PC-3 (cell line): ENCODE measurements around the gene CORO1C. TPM values are rescaled to one million over a fixed set of nuclear protein-coding genes. Genes with fewer than 3 reads are reported as not detected.

Experiments
- ATAC-seq: fragments of 200-7000 bp; cut with Tn5 transposase; 2 replicates; pipeline ENCODE4 v1.9.1; 2020; ENCODE audit warnings: mild to moderate bottlenecking, moderate library complexity
- BruUV-seq: library from RNA; stranded (reverse); fragments of 400-500 nt; replicated peaks from 2 replicates; lab custom pipeline; 2021; lab: Mats Ljungman, UMichigan
- CTCF ChIA-PET: fragments of 300-600 bp; sonication (Branson Sonifier 250); formaldehyde crosslinking; loops from one replicate; lab custom pipeline; 2022; ENCODE audit warnings: antibody characterized with exemption; lab: Charles Lee
- POLR2A ChIA-PET: fragments of 300-600 bp; sonication (Branson Sonifier 250); formaldehyde crosslinking; loops from one replicate; lab custom pipeline; 2022; ENCODE audit warnings: antibody characterized with exemption; ENCODE audit not compliant: unreplicated experiment; lab: Charles Lee
- DNase-seq: peaks from one replicate; pipeline ENCODE4 v3.0.0-alpha.2; 2015
- H2AFZ ChIP-seq: fragments of 300-600 bp; sonication (generic); 2 replicates; pipeline ENCODE4 v1.6.0; 2016; ENCODE audit warnings: antibody characterized with exemption, low read length
- H3F3A ChIP-seq: fragments of 300-600 bp; sonication (generic); one replicate; pipeline ENCODE4 v1.6.0; 2017; ENCODE audit warnings: antibody characterized with exemption, low read length, control low read depth, mild to moderate bottlenecking; ENCODE audit not compliant: unreplicated experiment
- H3K27ac ChIP-seq: fragments of 300-600 bp; sonication (generic); 2 replicates; pipeline ENCODE4 v1.5.1; 2016; ENCODE audit warnings: mild to moderate bottlenecking, low read length
- H3K27me3 ChIP-seq: fragments of 300-600 bp; sonication (generic); 2 replicates; pipeline ENCODE4 v1.6.1; 2016; ENCODE audit warnings: low read length, mixed read lengths
- H3K36me3 ChIP-seq: fragments of 300-600 bp; sonication (generic); 2 replicates; pipeline ENCODE4 v1.6.1; 2016; ENCODE audit warnings: low read depth, mixed run types, low read length, mixed read lengths
- H3K4me1 ChIP-seq: fragments of 300-600 bp; sonication (generic); 2 replicates; pipeline ENCODE4 v1.5.1; 2016; ENCODE audit warnings: low read length; ENCODE audit not compliant: insufficient read depth
- H3K4me2 ChIP-seq: fragments of 300-600 bp; sonication (generic); 2 replicates; pipeline ENCODE4 v1.6.0; 2016; ENCODE audit warnings: low read length
- H3K4me3 ChIP-seq: fragments of 300-600 bp; sonication (generic); 2 replicates; pipeline ENCODE4 v1.5.1; 2016; ENCODE audit warnings: mild to moderate bottlenecking, low read length, mixed read lengths
- H3K79me2 ChIP-seq: fragments of 300-600 bp; sonication (generic); 2 replicates; pipeline ENCODE4 v1.6.1; 2017; ENCODE audit warnings: low read length, mixed read lengths
- H3K9ac ChIP-seq: fragments of 300-600 bp; sonication (generic); 2 replicates; pipeline ENCODE4 v1.6.0; 2016; ENCODE audit warnings: mild to moderate bottlenecking, low read length
- H3K9me2 ChIP-seq: fragments of 300-600 bp; sonication (generic); replicated peaks from 2 replicates; pipeline ENCODE4 v1.6.1; 2016; ENCODE audit warnings: mixed run types, low read length, mixed read lengths
- H3K9me3 ChIP-seq: fragments of 300-600 bp; sonication (generic); 2 replicates; pipeline ENCODE4 v1.6.1; 2016; ENCODE audit warnings: low read length, mixed read lengths
- H4K20me1 ChIP-seq: fragments of 300-600 bp; sonication (generic); 2 replicates; pipeline ENCODE4 v1.6.1; 2016; ENCODE audit warnings: low read length, mixed read lengths
- EZH2 ChIP-seq: fragments of 300-600 bp; sonication (generic); IDR thresholded peaks from one replicate; pipeline ENCODE4 v1.6.1; 2017; ENCODE audit warnings: antibody characterized with exemption, mild to moderate bottlenecking, low read length; ENCODE audit not compliant: unreplicated experiment
- EZH2phosphoT487 ChIP-seq: fragments of 300-600 bp; sonication (generic); IDR thresholded peaks from 2 replicates; pipeline ENCODE4 v1.6.1; 2018; ENCODE audit warnings: mild to moderate bottlenecking, antibody characterized with exemption, low read length, borderline replicate concordance
- intact Hi-C: fragments of 100-400 bp; cut with micrococcal nuclease; formaldehyde crosslinking; loops from 2 replicates; pipeline ENCODE4 v1.9.0; 2023
- total RNA-seq: library from RNA; depleted of rRNA; stranded (reverse); fragments of >200 nt; gene quantifications from 2 replicates; pipeline ENCODE4 v1.2.3, GENCODE V29; 2014
- TF ChIP-seq, protein P1 (sequence below): fragments of 300-600 bp; sonication (generic); conservative IDR thresholded peaks from 2 replicates; pipeline ENCODE4 v1.5.1; 2017; ENCODE audit warnings: antibody characterized with exemption, low read depth, mild to moderate bottlenecking, low read length

The CORO1C gene
- total RNA-seq, 1 experiment from 2014 or later = 179 TPM

DNA sequence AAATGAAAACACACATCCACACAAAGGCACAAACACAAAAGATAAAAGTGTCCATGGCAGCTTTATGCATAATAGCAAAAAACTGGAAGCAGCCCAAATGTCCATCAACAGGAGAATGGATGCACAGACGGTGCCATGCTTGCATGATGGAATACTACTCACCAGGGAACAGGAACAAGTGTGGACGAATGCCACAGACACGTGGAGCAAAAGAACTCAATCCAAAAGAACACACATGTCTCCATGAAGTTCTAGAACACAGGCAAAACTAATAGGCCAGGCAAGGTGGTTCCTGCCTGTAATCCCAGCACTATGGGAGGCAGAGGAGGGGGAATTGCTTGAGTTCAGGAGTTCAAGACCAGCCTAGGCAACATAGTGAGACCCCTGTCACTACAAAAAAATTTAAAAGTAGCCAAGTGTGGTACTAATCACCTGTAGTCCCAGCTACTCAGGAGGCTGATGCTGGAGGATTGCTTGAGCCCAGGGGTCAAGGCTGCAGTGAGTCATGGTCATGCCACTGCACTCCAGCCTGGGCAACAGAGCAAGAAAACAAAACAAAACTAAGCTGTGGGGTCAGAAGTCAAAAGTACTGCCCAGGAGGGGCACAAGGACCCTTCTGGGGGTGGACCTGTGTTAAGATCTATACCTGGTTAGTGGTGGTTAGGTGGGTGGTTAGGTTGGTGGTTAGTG lies 126.2 kb downstream of the CORO1C start:
- H3K79me2 ChIP-seq = no peaks in the 10 kb centered on the region
- no peak overlapping the region for H3K9ac ChIP-seq
- no peaks in the 10 kb centered on the region for H3K9me3 ChIP-seq
- ATAC-seq (no peak), DNase-seq (no peak)
- no peak overlapping the region for H3K4me3 ChIP-seq
- no peak overlapping the region for H2AFZ ChIP-seq
- H3K27me3 ChIP-seq = no peaks in the 10 kb centered on the region
- H3F3A ChIP-seq = no peaks in the 10 kb centered on the region
- POLR2A ChIA-PET = no interaction called here
- no peak overlapping the region for H3K4me2 ChIP-seq
- CTCF ChIA-PET = no interaction called here
- intact Hi-C loops = no loop called here
- no peaks in the 10 kb centered on the region for H3K9me2 ChIP-seq
- H4K20me1 ChIP-seq = no peaks in the 10 kb centered on the region
- no peak overlapping the region for H3K27ac ChIP-seq
- BruUV-seq = no TSS peak
- H3K36me3 ChIP-seq = no peaks in the 10 kb centered on the region
- TF ChIP-seq EZH2 = no peak
- TF ChIP-seq, protein P1, sequence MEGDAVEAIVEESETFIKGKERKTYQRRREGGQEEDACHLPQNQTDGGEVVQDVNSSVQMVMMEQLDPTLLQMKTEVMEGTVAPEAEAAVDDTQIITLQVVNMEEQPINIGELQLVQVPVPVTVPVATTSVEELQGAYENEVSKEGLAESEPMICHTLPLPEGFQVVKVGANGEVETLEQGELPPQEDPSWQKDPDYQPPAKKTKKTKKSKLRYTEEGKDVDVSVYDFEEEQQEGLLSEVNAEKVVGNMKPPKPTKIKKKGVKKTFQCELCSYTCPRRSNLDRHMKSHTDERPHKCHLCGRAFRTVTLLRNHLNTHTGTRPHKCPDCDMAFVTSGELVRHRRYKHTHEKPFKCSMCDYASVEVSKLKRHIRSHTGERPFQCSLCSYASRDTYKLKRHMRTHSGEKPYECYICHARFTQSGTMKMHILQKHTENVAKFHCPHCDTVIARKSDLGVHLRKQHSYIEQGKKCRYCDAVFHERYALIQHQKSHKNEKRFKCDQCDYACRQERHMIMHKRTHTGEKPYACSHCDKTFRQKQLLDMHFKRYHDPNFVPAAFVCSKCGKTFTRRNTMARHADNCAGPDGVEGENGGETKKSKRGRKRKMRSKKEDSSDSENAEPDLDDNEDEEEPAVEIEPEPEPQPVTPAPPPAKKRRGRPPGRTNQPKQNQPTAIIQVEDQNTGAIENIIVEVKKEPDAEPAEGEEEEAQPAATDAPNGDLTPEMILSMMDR = no peak
- H3K4me1 ChIP-seq = no peaks in the 10 kb centered on the region

DNA sequence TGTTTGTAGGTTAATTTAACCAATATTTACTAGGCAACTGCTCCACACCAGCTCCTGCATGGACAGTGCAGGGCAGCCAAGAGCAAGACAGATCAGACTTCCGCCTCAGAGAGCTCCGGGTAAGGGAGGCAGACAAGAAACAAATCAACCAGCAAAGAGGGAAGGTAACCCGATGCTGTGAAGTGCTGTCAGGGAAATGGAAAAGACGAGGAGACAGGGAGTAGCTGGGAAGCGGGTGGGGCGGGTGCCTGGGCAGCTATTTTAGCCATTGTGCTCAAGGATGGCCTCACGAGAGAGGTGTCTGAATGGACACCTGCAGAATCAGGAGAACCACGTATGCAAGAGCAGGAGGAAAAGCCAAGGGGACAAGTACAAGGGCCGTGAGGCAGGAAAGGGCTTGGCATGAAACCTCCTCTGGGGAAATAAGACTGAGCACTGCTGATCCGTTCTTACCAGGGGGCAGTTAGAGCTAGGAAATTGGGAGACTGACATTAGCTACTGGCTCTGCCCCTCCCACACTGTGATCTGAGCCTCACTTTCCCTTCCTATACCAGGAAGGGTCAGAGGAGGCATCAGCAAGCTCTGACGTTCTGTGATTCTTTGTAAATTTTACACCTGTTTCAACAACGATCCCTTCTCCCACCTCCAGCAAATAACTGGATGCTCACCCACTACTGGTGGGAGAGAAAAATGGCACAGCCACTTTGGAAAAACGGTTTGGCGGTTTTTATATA lies 126.9 kb downstream of the CORO1C start:
- TF ChIP-seq, protein P1 = no peak
- TF ChIP-seq EZH2phosphoT487 (no peak), EZH2 (no peak)
- no peak overlapping the region for H3K27ac ChIP-seq
- DNase-seq (no peak), ATAC-seq (peak; percentile 44)
- H4K20me1 ChIP-seq = no peaks in the 10 kb centered on the region
- H2AFZ ChIP-seq = no peak overlapping the region; the same call in 1 of the 2 replicates
- no peaks in the 10 kb centered on the region for H3K4me1 ChIP-seq
- H3F3A ChIP-seq = no peaks in the 10 kb centered on the region
- BruUV-seq = no TSS peak
- ChIA-PET CTCF (interaction anchor here (0.7 kb wide), 1 partner anchor 13 kb away, joined by 5 read pairs; no protein-coding TSS in a partner anchor), POLR2A (no interaction called here)
- no peaks in the 10 kb centered on the region for H3K9me2 ChIP-seq
- no peaks in the 10 kb centered on the region for H3K9me3 ChIP-seq
- no peak overlapping the region for H3K4me2 ChIP-seq
- H3K9ac ChIP-seq = no peak overlapping the region
- no peaks in the 10 kb centered on the region for H3K27me3 ChIP-seq
- no peaks in the 10 kb centered on the region for H3K36me3 ChIP-seq
- intact Hi-C loops = no loop called here
- H3K79me2 ChIP-seq = no peaks in the 10 kb centered on the region
- H3K4me3 ChIP-seq = no peak overlapping the region

DNA sequence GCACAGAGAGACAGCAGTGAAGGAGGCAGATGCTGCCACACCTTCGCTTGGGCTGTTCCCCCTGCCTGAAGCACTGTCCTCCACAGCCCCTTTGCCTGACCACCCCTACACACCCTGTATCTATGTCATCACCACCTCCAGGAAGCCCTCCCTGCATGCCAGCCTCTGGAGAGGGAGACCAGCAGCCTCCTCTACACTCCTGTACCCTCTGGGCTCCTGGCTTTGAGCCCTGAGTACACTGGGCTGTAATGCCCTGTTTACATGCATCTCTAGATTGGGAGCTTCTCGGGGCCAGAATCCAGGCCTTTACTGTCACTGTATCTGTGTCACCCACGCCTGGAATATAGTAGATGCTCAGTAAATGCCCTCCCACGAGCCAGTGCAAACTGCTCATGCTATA lies 127.6 kb downstream of the CORO1C start:
- Histone ChIP-seq H4K20me1 (no peaks in the 10 kb centered on the region), H3K27ac (no peak overlapping the region), H3K4me1 (no peaks in the 10 kb centered on the region), H3F3A (no peaks in the 10 kb centered on the region), H3K9me2 (no peaks in the 10 kb centered on the region), H3K9me3 (no peaks in the 10 kb centered on the region), H3K36me3 (no peaks in the 10 kb centered on the region), H3K4me3 (no peak overlapping the region), H3K9ac (no peak overlapping the region), H3K4me2 (no peak overlapping the region), H3K79me2 (no peaks in the 10 kb centered on the region), H2AFZ (no peak overlapping the region), H3K27me3 (no peaks in the 10 kb centered on the region)
- ChIA-PET CTCF (interaction anchor here (0.7 kb wide), 1 partner anchor 14 kb away, joined by 5 read pairs; no protein-coding TSS in a partner anchor), POLR2A (no interaction called here)
- ATAC-seq = no peak
- TF ChIP-seq, protein P1 = no peak
- TF ChIP-seq EZH2phosphoT487 (no peak), EZH2 (no peak)
- intact Hi-C loops = no loop called here
- no TSS peak for BruUV-seq
- no peak for DNase-seq
